Epithelial cell of proximal tubule (primary cell): ENCODE data around the gene LITAFD. TPM values are rescaled to one million over a fixed set of nuclear protein-coding genes. Genes with fewer than 3 reads are reported as not detected.

Experiments used
- DNase-seq: peaks from one replicate; pipeline ENCODE4 v3.0.0-alpha.2; 2011; ENCODE audit warnings: low read depth
- H3K4me3 ChIP-seq: 2 replicates; pipeline ENCODE4 v1.5.1; 2011; ENCODE audit warnings: low read depth, mild to moderate bottlenecking, low read length
- total RNA-seq: library from RNA; depleted of rRNA; stranded (reverse); fragments of >200 nt; gene quantifications from 2 replicates; pipeline ENCODE4 v1.2.3, GENCODE V29; 2015
- TF ChIP-seq, protein P1 (sequence below): conservative IDR thresholded peaks from 2 replicates; pipeline ENCODE4 v1.5.1; 2012; ENCODE audit warnings: low read depth, mild to moderate bottlenecking, low read length

LITAFD gene
- total RNA-seq, 1 donor from 2014 or later, result not detected

DNA sequence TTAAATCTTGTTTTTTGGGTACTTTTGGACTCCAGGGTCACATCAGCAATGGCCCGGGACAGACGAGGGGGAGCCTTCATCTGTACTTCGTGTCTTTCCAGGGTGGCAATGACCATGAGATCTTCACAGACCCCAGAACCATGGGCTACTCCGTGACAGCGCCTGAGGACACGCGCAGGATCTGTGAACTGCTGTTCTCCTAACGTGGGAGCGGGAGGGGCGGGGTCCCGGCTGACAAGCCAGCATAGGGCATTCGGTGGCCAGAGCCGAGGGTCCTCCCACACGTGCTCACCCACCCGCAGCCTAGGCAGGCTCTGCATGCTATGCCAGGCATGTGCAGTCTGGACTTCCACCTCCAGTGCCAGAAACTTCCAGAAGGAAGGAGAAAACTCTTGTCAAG lies 34.5 kb upstream of the LITAFD start:
- no peak for DNase-seq
- TF ChIP-seq, protein P1, sequence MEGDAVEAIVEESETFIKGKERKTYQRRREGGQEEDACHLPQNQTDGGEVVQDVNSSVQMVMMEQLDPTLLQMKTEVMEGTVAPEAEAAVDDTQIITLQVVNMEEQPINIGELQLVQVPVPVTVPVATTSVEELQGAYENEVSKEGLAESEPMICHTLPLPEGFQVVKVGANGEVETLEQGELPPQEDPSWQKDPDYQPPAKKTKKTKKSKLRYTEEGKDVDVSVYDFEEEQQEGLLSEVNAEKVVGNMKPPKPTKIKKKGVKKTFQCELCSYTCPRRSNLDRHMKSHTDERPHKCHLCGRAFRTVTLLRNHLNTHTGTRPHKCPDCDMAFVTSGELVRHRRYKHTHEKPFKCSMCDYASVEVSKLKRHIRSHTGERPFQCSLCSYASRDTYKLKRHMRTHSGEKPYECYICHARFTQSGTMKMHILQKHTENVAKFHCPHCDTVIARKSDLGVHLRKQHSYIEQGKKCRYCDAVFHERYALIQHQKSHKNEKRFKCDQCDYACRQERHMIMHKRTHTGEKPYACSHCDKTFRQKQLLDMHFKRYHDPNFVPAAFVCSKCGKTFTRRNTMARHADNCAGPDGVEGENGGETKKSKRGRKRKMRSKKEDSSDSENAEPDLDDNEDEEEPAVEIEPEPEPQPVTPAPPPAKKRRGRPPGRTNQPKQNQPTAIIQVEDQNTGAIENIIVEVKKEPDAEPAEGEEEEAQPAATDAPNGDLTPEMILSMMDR, result no peak

DNA sequence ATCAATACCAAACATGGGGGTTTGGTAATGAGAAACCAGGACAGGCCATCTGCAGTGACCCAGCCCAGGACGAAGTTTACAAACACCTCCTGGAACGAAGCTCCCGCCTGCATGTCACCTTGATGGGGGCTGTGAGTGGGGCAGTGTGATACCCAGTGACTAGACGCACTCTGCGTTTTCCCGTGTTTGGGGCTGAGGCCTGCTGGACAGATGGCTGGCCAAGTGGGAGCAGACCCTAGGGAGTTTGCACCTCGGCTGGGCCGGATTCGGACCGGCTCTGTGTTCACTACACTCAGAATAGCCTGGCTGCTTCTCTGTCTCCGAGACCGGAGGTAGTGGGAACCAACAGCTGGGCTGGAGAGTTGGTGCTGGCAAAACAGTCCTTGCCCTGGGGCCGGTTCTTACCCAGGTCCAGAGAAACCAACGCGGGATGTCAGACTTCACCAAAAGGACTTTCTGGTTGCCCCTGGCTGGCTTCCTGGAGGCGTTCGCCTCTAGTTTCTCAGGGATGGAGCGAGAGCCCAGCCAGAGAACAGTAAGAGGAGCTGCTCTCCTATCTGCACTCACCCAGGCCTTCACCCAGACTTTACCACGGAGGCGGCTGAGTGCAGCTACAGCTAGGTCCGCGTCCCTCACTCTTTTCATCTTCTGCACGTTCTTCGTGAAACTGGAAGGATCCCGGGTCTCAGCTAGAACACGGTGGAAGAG lies 33.8 kb upstream of the LITAFD start:
- DNase-seq, result no peak
- no peak overlapping the region for H3K4me3 ChIP-seq
- TF ChIP-seq, protein P1, result no peak

More for the DNA sequence above, 34.5 kb upstream of the LITAFD start:
- no peak overlapping the region for H3K4me3 ChIP-seq

DNA sequence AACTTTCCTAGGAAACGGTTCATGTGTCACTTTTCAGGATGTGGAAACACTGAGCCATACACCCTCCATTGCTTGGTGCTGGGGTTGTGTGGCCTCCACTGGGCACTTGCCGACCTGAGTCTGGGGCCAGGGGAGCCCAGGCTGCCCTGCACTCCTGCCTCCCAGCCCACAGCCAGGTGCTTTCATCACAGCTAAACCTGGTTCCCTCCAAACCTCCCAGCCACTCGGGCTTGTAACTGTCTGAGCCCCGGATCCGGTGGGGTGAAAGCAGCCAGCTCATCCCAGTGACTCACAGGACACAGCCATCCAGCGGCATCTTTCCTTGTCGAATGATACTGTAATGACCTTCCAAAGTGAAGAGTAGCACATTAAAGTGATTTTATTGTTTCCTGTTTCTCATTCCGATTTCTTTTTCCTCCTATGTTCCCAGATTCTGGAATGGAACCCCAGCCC lies 33.2 kb upstream of the LITAFD start:
- H3K4me3 ChIP-seq, result no peak overlapping the region
- TF ChIP-seq, protein P1, result no peak
- DNase-seq, result no peak

DNA sequence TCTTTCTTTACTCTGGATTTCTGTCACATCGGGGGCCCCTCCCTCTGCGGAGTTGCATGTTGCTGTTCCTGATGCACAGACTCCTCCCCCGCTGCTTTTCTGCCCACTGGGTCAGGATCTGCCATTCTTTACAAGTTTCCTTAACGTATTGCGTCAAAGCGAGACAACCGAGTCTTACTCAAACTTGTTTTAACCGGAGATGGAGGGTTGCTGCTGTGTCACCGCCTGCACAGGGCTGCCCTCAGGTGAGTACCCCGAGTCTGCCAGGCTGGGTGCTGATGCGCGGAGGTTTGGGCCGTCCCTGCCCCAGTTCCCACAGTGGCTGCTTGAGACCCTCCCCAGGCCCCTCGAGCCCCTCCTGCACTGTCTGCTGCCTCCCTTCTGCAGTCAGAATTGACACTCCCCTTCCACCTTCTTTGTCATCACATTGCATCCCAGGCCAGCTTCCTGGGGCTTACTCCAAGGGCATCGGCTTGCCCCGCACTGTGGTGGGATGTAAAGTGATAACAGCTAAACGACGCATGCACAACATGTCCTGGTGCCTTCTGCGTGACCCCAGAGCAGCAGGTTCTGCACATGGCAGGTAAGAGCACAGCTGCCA lies 32.6 kb upstream of the LITAFD start:
- TF ChIP-seq, protein P1, result no peak
- DNase-seq, result no peak
- no peak overlapping the region for H3K4me3 ChIP-seq

DNA sequence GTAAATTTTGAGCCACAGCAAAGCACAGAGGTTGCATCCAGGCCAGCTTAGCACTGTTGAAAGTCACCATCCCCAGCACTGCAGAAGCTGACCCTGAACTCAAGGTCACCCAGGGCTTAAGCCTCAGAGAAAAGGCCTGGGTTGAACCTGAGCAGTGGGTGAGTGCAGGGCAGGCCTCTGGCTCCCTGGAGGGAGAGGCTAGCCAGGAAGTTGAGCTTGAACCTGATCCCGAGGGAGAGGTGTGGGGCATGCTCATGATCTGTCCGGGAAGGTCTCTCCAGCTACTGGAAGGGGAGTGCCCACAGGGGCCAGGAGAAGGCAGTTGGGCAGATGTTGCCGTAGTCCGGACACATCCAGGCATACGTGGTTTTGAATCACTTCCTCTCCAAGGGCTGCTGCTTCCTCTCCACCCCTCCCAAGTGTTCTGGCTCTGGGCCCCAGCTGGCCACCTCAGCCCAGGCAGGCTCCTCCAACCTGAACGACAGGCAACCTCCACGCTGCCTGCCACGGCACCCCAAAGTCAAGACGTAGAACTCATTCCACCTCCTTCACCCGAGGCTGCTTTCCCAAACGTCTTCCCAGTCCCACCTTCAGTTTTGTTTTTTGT lies 31.8 kb upstream of the LITAFD start:
- no peak for DNase-seq
- TF ChIP-seq, protein P1, result no peak
- H3K4me3 ChIP-seq, result no peak overlapping the region

DNA sequence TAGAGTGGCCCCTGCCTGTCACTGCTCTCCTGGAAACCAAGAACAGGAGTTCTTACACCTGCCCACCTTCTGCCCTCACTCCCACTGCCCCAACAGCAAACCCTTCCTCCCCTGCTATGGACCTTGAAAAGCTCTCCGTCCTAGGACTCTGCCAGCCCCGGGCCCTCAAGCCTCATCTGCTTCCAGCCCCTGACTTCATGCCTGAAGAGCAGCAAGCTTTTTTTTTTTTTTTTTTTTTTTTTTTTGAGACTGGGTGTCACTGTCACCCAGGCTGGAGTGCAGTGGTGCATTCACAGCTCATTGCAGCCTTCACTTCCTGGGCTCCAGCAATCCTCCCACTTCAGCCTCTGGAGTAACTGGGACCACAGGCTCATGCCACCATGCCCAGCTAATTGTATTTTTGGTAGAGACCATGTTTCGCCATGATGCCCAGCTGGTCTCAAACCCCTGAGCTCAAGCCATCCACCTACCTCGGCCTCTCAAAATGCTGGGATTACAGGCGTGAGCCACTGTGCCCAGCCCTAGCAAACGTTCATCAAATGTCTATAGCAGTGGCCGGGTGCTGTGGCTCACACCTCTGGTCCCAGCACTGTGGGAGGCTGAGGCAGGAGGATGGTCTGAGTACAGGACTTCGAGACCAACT lies 30.3 kb upstream of the LITAFD start:
- TF ChIP-seq, protein P1, result no peak
- DNase-seq, result no peak
- H3K4me3 ChIP-seq, result no peak overlapping the region
